ENCODE results near the gene MRPL30.

The MRPL30 gene

DNA sequence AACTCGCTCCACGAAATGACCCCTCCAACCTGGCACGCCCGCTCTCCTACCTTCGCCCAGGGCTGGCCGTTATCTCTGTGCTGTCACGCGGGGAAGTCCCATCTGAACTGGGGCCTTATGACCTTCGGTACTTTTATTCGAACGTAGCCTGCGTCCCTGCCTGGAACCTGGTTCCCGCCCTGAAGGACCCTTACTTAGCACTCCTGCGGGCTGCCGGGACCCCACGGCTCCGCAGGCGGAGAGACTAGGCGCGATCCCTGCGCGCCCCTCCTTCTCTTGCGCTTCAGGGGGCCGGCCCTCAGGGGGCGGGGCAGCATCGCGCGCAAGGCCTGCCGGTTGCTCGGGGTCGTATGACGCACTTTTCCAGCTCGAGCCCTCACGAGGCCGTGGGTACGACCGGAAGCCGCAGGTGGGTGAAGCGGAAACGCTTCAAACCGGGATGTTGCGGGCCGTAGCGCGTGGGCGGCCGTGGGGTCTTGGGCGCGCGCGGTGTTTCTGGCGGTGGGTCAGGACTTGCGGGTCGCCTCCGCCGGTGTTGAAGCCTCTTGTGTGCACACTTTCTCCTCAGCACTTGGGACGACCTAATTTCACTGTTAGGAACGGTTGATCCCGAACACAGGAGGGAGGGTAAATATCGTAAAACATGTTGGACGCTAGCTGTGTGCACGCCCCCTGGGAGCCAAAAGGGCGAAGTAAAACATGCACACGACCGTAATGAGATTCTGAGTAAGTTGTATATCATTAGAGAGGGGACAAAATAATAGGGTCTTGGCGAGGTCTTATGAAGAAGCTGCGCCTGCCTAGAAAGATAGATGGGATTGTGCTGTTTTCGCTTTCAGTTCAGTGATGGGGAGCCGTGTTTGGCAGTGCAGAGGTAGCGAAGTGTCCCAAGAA, 26.1 kb upstream of the MRPL30 start, which contains the start of the genes LIPT1 and TSGA10:
LIPT1 (plus strand) TSS at position 325 of the 894 bp plus-strand sequence. CDS start 6,991 bp downstream, outside the sequence.
TSGA10 (minus strand) TSS at position 300 of the 894 bp plus-strand sequence. CDS start 45,503 bp downstream, outside the sequence.
- Histone ChIP-seq H3K4me3 (ENCODE audit: low read length) (peak within 1 kb of the TSS; percentile 95), H3K9me3 (ENCODE audit: control insufficient read depth, low read length) (no peaks in the 10 kb centered on the region), H3K27me3 (replicated peaks; ENCODE audit: control insufficient read depth, insufficient read depth, low read length) (no peaks in the 10 kb centered on the region), H3K4me1 (ENCODE audit: control insufficient read depth, insufficient read depth, low read length) (peaks cover 33% of the 10 kb centered on the region), H3K36me3 (ENCODE audit: control insufficient read depth, insufficient read depth, low read length, severe bottlenecking) (peaks cover 12% of the 10 kb centered on the region), H3K9ac (ENCODE audit: low read length) (peak within 1 kb of the TSS; percentile 90)
- peak; percentile 97 for DNase-seq (ENCODE audit: low read depth)

- Histone ChIP-seq H3K4me1 (ENCODE audit: control insufficient read depth, insufficient read depth, low read length) (peaks cover 17% of the 10 kb centered on the region), H3K9me3 (ENCODE audit: control insufficient read depth, low read length) (no peaks in the 10 kb centered on the region), H3K27me3 (replicated peaks; ENCODE audit: control insufficient read depth, insufficient read depth, low read length) (no peaks in the 10 kb centered on the region), H3K36me3 (ENCODE audit: control insufficient read depth, insufficient read depth, low read length, severe bottlenecking) (peaks cover 16% of the 10 kb centered on the region), H3K9ac (ENCODE audit: low read length) (no peak overlapping the region), H3K4me3 (ENCODE audit: low read length) (no peak overlapping the region)
- no peak for DNase-seq (ENCODE audit: low read depth)
Measured at GRCh38 chr2:99156891-99157290, 24.1 kb upstream of the MRPL30 start.

GRCh38 chr2:99158599-99158998, 22.4 kb upstream of the MRPL30 start:
- DNase-seq (ENCODE audit: low read depth) = no peak
- Histone ChIP-seq H3K9ac (ENCODE audit: low read length) (no peak overlapping the region), H3K36me3 (ENCODE audit: control insufficient read depth, insufficient read depth, low read length, severe bottlenecking) (peaks cover 27% of the 10 kb centered on the region), H3K4me1 (ENCODE audit: control insufficient read depth, insufficient read depth, low read length) (peaks cover 14% of the 10 kb centered on the region), H3K4me3 (ENCODE audit: low read length) (no peak overlapping the region), H3K9me3 (ENCODE audit: control insufficient read depth, low read length) (no peaks in the 10 kb centered on the region), H3K27me3 (replicated peaks; ENCODE audit: control insufficient read depth, insufficient read depth, low read length) (no peaks in the 10 kb centered on the region)

DNA sequence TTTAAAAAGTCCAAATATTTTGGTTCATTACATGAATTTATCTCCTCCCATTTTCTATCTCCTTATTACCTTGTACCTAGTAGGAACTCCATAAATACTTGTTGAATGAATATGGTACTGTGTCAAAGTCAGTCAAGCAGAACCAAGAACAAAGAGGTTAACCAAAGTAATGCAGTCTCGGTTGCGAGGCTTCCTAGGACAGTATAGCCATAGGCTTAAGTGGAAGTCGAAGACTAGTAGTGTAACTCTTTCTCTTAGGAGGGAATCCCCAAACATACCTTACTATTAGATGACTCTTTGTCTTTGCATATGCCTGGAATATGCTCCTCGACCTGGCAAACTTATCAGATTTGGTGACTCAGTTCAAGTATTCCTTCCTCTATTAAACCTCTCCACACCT, 21.4 kb upstream of the MRPL30 start:
- Histone ChIP-seq H3K4me1 (ENCODE audit: control insufficient read depth, insufficient read depth, low read length) (peaks cover 6% of the 10 kb centered on the region), H3K9me3 (ENCODE audit: control insufficient read depth, low read length) (no peaks in the 10 kb centered on the region), H3K36me3 (ENCODE audit: control insufficient read depth, insufficient read depth, low read length, severe bottlenecking) (peaks cover 27% of the 10 kb centered on the region), H3K27me3 (replicated peaks; ENCODE audit: control insufficient read depth, insufficient read depth, low read length) (no peaks in the 10 kb centered on the region), H3K9ac (ENCODE audit: low read length) (no peak overlapping the region), H3K4me3 (ENCODE audit: low read length) (no peak overlapping the region)
- no peak for DNase-seq (ENCODE audit: low read depth)

- no peak overlapping the region for H3K4me3 ChIP-seq (ENCODE audit: low read length)
- no peaks in the 10 kb centered on the region for H3K9me3 ChIP-seq (ENCODE audit: control insufficient read depth, low read length)
- peaks cover 60% of the 10 kb centered on the region for H3K36me3 ChIP-seq (ENCODE audit: control insufficient read depth, insufficient read depth, low read length, severe bottlenecking)
- no peaks in the 10 kb centered on the region for H3K27me3 ChIP-seq (replicated peaks; ENCODE audit: control insufficient read depth, insufficient read depth, low read length)
- H3K9ac ChIP-seq (ENCODE audit: low read length) = no peak overlapping the region
- no peak for DNase-seq (ENCODE audit: low read depth)
- no peaks in the 10 kb centered on the region for H3K4me1 ChIP-seq (ENCODE audit: control insufficient read depth, insufficient read depth, low read length)
Measured at GRCh38 chr2:99166218-99166617, 14.8 kb upstream of the MRPL30 start.

GRCh38 chr2:99169534-99169933, 11.4 kb upstream of the MRPL30 start:
- no peak for DNase-seq (ENCODE audit: low read depth)
- Histone ChIP-seq H3K4me1 (ENCODE audit: control insufficient read depth, insufficient read depth, low read length) (no peaks in the 10 kb centered on the region), H3K27me3 (replicated peaks; ENCODE audit: control insufficient read depth, insufficient read depth, low read length) (no peaks in the 10 kb centered on the region), H3K9me3 (ENCODE audit: control insufficient read depth, low read length) (no peaks in the 10 kb centered on the region), H3K9ac (ENCODE audit: low read length) (no peak overlapping the region), H3K4me3 (ENCODE audit: low read length) (no peak overlapping the region), H3K36me3 (ENCODE audit: control insufficient read depth, insufficient read depth, low read length, severe bottlenecking) (peaks cover 67% of the 10 kb centered on the region)

DNA sequence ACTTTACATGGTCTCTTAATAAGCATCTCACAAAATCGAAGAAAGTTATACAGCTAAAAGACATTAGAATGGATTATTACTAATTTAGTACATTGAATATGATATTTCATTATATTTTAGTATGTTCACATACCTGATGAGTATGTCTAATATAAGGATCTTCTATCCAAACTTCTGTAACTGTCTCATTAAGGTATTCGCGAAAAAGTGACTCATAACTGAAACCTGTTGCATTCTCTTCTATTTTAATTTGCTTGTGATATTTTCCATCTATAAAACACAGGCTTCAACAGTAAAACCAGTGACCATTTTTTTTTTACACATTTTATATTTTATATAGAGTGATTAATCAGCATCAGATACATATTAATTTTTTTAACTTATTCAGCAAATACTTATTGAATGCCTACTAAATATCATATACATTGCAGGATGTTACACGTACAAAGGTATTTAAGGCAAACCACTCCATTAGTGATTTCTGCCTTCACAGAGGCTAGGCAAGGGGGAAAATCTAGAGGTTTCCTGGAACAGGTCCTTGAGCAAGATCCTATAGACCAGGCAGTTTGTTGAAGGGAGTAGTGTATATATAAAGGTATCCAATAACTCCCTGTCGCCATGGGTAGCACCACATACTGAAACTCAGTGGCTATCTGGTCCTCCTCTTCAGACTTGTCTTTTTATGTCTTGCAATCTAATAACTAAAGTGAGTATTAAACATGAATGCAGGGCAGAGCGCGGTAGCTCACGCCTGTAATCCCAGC, 9.4 kb upstream of the MRPL30 start:
- Histone ChIP-seq H3K9ac (ENCODE audit: low read length) (no peak overlapping the region), H3K4me3 (ENCODE audit: low read length) (no peak overlapping the region), H3K4me1 (ENCODE audit: control insufficient read depth, insufficient read depth, low read length) (no peaks in the 10 kb centered on the region), H3K27me3 (replicated peaks; ENCODE audit: control insufficient read depth, insufficient read depth, low read length) (no peaks in the 10 kb centered on the region), H3K36me3 (ENCODE audit: control insufficient read depth, insufficient read depth, low read length, severe bottlenecking) (peaks cover 58% of the 10 kb centered on the region), H3K9me3 (ENCODE audit: control insufficient read depth, low read length) (no peaks in the 10 kb centered on the region)
- DNase-seq (ENCODE audit: low read depth) = no peak

DNA sequence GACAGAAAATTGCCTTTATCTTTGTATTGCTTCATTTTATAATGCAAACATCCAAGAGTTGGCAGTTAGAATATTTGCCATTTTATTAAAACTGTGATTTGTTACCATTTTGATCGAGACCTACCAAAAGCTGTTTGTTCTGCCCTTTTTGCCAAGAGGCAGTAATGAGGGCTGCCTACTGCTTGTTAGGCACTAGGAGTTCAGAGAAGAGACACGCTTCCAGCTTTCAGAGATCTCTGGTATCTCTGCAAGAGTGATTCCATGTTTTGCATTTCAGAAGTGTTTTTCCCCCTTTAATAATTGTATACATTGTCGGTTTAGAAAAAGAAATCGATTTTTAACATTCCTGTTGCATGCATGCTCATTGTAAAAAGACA, 628 bp downstream of the MRPL30 start:
- Histone ChIP-seq H3K27me3 (replicated peaks; ENCODE audit: control insufficient read depth, insufficient read depth, low read length) (no peaks in the 10 kb centered on the region), H3K4me1 (ENCODE audit: control insufficient read depth, insufficient read depth, low read length) (peaks cover 34% of the 10 kb centered on the region), H3K9ac (ENCODE audit: low read length) (peak overlapping the region; percentile 92), H3K4me3 (ENCODE audit: low read length) (peak overlapping the region; percentile 94), H3K36me3 (ENCODE audit: control insufficient read depth, insufficient read depth, low read length, severe bottlenecking) (peaks cover 2% of the 10 kb centered on the region), H3K9me3 (ENCODE audit: control insufficient read depth, low read length) (no peaks in the 10 kb centered on the region)
- peak; percentile 20 for DNase-seq (ENCODE audit: low read depth)

DNA sequence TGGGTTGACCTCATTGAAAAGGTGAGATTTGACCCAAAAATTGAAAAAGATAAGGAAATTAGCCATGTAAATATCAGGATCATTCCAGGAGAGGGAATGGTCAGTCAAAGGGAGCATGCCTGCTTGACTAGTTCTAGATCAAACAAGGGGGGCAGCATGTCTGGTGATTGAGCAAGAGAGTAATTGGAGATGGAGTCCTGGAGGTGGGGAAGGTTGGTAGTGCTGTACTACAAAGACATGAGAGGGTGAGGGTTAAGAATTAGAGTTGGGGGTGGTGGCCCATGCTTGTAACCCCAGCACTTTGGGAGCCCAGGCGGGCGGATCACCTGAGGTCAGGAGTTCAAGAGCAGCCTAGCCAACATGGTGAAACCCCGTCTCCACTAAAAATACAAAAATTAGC, 2.0 kb downstream of the MRPL30 start:
- no peaks in the 10 kb centered on the region for H3K9me3 ChIP-seq (ENCODE audit: control insufficient read depth, low read length)
- no peak overlapping the region for H3K9ac ChIP-seq (ENCODE audit: low read length)
- H3K27me3 ChIP-seq (replicated peaks; ENCODE audit: control insufficient read depth, insufficient read depth, low read length) = no peaks in the 10 kb centered on the region
- DNase-seq (ENCODE audit: low read depth) = no peak
- H3K36me3 ChIP-seq (ENCODE audit: control insufficient read depth, insufficient read depth, low read length, severe bottlenecking) = peaks cover 9% of the 10 kb centered on the region
- no peak overlapping the region for H3K4me3 ChIP-seq (ENCODE audit: low read length)
- H3K4me1 ChIP-seq (ENCODE audit: control insufficient read depth, insufficient read depth, low read length) = peaks cover 28% of the 10 kb centered on the region

DNA sequence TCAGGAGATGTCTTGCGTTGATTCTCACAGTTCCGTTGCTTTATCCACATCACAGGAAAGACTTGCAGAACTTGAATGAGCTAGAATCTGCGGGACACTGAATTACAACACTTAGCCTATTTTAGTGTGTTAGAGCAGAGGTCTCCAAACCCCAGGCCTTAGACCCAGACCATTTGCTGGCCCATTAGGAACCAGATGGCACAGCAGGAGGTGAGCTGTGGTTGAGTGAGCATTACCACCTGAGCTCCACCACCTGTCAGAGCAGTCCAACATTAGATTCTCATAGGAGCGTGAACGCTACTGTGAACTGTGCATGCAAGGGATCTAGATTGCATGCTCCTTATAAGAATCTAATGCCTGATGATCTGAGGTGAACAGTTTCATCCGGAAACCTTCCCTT, 3.8 kb downstream of the MRPL30 start:
- DNase-seq (ENCODE audit: low read depth) = no peak
- no peak overlapping the region for H3K4me3 ChIP-seq (ENCODE audit: low read length)
- H3K9me3 ChIP-seq (ENCODE audit: control insufficient read depth, low read length) = no peaks in the 10 kb centered on the region
- H3K4me1 ChIP-seq (ENCODE audit: control insufficient read depth, insufficient read depth, low read length) = peaks cover 18% of the 10 kb centered on the region
- peaks cover 26% of the 10 kb centered on the region for H3K36me3 ChIP-seq (ENCODE audit: control insufficient read depth, insufficient read depth, low read length, severe bottlenecking)
- H3K9ac ChIP-seq (ENCODE audit: low read length) = no peak overlapping the region
- H3K27me3 ChIP-seq (replicated peaks; ENCODE audit: control insufficient read depth, insufficient read depth, low read length) = no peaks in the 10 kb centered on the region

DNA sequence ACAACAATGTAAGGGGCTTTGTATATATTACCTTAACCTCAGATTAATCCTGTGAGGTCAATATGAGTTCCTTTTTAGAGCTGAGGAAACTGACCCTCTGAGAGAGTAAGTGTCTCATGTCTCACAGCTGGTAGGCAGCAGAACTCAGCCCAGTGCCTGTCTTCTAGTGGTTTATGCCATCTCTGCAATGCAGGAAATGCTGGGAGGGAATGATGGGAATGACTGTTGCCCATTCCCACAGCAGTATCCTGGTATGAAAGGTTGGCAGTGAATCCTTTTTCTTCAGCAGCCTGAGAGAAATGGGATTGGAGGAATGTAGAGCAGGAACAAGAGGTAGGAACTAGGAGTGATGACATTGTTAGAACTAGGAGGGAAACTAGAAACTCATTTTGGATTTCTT, 6.0 kb downstream of the MRPL30 start:
- Histone ChIP-seq H3K9me3 (ENCODE audit: control insufficient read depth, low read length) (no peaks in the 10 kb centered on the region), H3K4me1 (ENCODE audit: control insufficient read depth, insufficient read depth, low read length) (peaks cover 9% of the 10 kb centered on the region), H3K4me3 (ENCODE audit: low read length) (no peak overlapping the region), H3K9ac (ENCODE audit: low read length) (no peak overlapping the region), H3K36me3 (ENCODE audit: control insufficient read depth, insufficient read depth, low read length, severe bottlenecking) (peaks cover 42% of the 10 kb centered on the region), H3K27me3 (replicated peaks; ENCODE audit: control insufficient read depth, insufficient read depth, low read length) (no peaks in the 10 kb centered on the region)
- DNase-seq (ENCODE audit: low read depth) = no peak

Measured in adipocyte (in vitro differentiated cells).